Measurements from ENCODE around the gene MDC1.

DNA sequence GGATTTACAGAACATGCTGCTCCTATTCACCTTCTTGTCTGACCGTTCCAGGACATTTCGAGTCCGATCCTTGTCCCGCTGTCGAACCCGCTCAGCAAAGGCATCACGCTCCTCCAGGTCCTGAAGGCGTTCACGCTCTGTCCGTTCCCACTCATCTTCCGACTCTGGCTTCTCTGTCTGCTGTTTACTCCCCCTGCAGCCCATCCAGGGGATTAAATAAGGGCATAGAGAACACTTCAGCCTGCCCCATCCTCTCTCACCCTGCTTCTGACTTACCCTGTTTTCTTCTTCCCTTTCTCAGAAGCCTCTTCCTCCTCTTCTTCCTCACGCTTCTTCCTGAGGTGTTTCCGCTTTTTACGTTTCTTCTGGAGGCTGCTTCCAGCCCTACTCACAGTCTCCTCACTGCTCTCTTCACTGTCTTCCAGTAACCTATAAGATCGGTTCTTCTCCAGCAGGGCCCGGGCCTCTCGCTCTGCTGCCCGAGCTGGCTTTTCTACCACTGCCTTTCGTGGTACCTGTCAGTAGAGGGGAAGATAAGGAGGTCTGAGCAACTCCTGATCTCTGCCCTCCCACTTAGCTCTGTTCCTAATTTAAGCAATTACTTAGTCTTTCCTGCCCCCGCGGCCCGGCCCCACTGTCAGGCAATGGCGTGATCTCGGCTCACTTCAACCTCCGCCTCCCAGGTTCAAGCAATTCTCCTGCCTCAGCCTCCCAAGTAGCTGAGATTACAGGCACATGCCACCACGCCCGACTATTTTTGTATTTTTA is 46.1 kb downstream of the MDC1 start:
- TF ChIP-seq, protein P1, sequence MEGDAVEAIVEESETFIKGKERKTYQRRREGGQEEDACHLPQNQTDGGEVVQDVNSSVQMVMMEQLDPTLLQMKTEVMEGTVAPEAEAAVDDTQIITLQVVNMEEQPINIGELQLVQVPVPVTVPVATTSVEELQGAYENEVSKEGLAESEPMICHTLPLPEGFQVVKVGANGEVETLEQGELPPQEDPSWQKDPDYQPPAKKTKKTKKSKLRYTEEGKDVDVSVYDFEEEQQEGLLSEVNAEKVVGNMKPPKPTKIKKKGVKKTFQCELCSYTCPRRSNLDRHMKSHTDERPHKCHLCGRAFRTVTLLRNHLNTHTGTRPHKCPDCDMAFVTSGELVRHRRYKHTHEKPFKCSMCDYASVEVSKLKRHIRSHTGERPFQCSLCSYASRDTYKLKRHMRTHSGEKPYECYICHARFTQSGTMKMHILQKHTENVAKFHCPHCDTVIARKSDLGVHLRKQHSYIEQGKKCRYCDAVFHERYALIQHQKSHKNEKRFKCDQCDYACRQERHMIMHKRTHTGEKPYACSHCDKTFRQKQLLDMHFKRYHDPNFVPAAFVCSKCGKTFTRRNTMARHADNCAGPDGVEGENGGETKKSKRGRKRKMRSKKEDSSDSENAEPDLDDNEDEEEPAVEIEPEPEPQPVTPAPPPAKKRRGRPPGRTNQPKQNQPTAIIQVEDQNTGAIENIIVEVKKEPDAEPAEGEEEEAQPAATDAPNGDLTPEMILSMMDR (tag by site-specific recombination; IDR thresholded peaks at IDR 0.05), result peak; percentile 50
- TF ChIP-seq ZNF175 (tag by site-specific recombination; IDR thresholded peaks at IDR 0.05) (no peak), KLF1 (tag by site-specific recombination; IDR thresholded peaks at IDR 0.05) (no peak)
- TF ChIP-seq, protein P2, sequence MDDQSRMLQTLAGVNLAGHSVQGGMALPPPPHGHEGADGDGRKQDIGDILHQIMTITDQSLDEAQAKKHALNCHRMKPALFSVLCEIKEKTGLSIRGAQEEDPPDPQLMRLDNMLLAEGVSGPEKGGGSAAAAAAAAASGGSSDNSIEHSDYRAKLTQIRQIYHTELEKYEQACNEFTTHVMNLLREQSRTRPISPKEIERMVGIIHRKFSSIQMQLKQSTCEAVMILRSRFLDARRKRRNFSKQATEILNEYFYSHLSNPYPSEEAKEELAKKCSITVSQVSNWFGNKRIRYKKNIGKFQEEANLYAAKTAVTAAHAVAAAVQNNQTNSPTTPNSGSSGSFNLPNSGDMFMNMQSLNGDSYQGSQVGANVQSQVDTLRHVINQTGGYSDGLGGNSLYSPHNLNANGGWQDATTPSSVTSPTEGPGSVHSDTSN (CRISPR knock-in tag; IDR thresholded peaks at IDR 0.05), result no peak
